NCI-H2196 (cell line): Measurements from ENCODE around the gene CLMN.

ENCODE experiments used
- DNase-seq: peaks from one replicate; lab custom pipeline; 2025; ENCODE audit not compliant: unreplicated experiment; lab: John Stamatoyannopoulos, UW

The CLMN gene

GRCh38 chr14:95319312-95320077 lies at the start of gene CLMN:
Gene CLMN, minus strand, starts transcription at chr14:95319908. Its CDS starts 116 bp downstream, at chr14:95319792.
- peak; percentile 38 for DNase-seq

DNA sequence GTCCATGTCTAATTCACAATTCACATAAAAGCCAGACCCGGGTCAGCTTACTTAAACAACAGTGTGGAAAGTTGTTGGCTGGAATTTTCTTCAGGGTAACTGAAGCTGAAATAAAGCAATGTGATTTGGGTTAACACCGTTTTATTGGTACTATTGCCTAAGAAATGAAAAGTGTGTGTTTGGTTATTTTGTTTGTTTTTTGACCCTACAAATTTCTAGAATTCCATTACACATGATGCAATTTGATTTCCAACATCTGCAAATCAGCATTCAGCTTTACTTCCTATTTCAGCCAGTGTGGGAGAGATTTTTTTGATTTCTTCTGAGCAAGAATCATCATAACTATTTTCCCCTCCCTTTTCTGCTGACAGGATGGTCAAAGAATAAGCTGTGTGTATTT lies 45.7 kb upstream of the CLMN start:
- no peak for DNase-seq

DNA sequence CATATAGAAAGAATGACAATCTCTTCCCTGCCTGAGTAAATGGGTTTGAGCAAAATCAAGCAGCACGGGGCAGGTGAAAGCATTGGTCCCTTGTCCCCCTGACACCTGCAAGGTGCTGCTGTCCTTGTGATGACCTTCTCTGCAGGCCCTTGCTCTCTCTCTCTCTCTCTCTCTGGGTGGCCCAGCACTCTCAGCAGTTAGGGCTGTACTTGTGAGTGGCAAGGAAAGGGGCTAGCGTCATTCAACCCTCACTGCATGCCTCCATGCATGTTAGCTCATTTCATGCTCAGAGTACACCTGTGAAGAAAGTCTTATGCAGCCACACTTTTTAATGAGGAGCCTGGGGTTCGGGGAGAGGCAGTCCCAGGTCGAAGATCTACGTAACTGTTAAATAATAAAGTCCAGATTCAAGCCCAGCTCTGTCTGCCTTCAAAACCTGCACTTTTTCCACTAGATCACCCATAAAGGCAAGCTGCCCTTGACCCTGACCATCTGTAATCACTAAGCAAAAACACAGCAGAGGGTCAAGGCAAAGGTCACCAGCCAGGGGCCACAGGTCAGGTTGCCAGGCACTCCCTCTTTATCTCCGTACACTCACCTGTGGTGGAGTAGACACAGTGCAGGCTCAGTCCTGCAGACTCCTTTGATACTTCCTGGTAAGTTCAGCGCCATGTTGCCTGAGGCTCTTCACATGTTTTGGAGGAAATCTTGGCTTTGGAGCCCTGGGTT lies 44.9 kb upstream of the CLMN start:
- no peak for DNase-seq

DNA sequence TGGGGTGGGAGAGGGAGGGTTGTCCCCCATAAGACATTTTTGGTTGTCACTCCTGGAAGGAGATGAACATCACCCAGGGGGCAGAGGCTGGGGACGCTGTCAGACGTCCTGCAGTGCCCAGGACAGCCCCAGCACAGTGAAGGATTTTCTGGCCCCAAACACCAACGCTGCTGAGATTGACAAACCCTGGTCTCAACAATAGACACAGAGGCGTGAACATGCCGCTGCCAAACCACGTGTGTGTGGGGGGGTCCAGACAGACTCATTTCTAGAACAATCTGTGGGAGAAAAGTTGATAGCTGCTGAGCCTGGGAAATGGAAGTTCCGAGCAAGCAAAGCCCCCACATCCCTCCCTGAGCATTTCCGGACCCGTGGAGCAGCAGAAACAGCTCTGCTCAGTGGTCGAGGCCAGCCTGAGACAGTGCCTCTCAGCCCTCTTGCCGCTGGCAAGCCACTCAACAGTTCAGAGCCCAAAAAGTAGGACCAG lies 43.8 kb upstream of the CLMN start:
- no peak for DNase-seq

GRCh38 chr14:95362138-95362494 lies 42.4 kb upstream of the CLMN start:
- DNase-seq, result no peak

- DNase-seq, result no peak
Observed at GRCh38 chr14:95361373-95362137, 41.8 kb upstream of the CLMN start.

DNA sequence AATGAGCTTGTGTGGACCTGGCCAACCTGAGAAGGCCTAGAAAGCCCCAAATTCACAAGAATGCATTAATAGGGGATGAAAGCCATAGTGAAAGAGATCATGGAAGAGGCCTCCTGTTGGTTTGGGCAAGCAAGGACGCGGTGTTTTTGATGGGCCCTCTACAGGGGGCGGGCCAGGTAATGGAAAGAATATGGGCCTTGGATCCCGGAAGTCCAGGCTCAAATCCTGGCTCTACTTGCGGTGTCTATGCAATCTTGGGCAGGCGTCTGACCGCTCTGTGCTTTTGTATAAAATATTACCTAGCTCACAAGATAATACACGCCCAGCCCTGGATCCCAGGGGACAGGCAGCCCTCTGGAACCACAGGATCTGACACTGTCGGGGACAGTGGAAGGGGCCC lies 41.1 kb upstream of the CLMN start:
- no peak for DNase-seq

DNA sequence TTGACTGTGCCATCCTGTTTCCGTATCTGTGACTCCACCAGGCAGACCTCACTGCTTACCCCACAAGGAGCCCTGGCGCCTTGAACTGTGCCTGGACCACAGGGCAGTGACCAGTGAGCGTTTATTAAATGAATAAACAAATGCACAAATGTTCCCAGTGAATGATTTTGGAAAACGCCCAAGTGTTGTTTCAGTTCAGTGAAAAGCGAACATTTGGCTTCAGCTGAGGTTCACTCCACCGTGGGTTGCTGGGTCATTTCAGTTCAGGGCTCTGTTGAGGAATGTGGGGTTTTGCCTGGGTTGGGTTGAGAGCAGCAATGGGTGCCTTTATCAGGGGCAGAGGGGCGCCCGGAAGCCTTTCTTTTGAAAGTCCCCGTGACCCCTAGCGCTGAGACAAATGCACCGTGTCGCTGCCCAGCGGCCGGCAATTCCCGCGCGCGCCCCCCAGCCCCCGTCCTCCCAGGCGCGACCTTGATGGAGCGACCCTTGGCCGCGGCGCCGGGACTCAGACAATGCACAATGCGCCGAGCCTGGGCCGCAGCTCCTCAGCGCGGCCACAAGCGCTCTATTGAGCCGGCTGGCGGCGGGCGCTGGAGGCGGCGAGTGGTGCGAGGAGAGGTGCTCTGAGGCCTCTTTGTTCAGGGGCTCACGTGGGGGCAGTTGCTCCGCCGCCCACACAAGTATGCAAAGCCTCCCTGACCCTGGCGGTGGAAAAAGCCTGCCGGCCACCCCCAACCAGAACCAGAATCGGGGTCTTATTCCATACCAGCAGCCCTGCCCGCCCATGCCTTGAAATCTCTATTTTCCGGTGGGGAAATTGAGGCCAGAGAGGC lies 40.5 kb upstream of the CLMN start:
- no peak for DNase-seq

GRCh38 chr14:95356245-95356869 lies 36.6 kb upstream of the CLMN start:
- DNase-seq, result no peak

- DNase-seq, result no peak
Observed at GRCh38 chr14:95355422-95355821, 35.7 kb upstream of the CLMN start.

DNA sequence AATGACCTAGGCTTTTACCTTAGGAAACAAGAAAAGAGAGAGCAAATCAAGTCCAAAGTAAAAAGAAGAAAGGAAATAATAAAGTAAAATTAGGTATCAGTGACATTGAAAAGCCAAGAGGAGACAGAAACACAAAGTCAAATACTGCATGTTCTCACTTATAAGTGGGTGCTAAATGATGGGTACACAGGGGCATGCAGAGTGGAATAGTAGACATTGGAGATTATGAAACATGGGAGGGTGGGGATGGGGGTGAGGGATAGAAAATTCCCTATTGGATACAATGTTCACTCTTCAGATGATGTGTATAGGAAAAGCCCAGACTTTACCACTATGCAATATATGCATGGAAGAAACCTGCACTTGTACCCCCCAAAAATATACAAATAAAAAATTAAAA lies 35.1 kb upstream of the CLMN start:
- DNase-seq, result no peak

GRCh38 chr14:95353664-95354063 lies 34.0 kb upstream of the CLMN start:
- DNase-seq, result no peak

GRCh38 chr14:95353007-95353406 lies 33.3 kb upstream of the CLMN start:
- DNase-seq, result no peak

DNA sequence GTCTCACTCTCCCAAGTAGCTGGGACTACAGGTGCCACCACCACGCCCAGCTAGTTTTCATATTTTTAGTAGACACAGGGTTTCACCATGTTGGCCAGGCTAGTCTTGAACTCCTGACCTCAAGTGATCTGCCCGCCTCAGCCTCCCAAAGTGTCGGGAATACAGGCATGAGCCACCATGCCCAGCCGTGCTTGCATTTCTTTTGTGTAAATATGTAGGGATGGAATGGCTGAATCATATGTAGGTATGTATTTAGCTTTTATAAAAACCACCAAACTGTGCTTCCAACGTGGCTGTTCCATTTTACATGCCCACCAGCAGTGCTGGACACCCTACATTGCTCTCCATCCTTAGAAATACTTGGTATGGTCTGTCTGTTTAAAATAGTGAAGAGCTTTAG lies 32.8 kb upstream of the CLMN start:
- no peak for DNase-seq

- no peak for DNase-seq
Observed at GRCh38 chr14:95349241-95349640, 29.5 kb upstream of the CLMN start.

GRCh38 chr14:95348395-95349080 lies 28.8 kb upstream of the CLMN start:
- no peak for DNase-seq

GRCh38 chr14:95346820-95347219 lies 27.1 kb upstream of the CLMN start:
- DNase-seq, result no peak

DNA sequence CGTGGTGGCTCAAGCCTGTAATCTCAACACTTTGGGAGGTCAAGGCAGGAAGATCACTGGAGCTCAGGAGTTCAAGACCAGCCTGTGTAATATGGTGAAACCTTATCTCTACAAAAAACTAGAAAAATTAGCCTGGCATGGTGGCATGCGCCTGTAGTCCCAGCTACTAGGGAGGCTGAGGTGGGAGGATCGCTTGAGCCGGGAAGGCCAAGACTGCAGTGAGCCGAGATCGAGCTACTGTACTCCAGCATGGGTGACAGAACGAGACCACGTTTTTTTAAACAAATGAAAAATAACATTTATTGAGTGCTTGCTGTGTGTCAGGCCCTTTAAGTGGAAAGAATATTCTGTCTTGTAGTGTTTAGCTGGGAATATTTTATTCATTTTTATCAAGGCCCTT lies 26.6 kb upstream of the CLMN start:
- no peak for DNase-seq

DNA sequence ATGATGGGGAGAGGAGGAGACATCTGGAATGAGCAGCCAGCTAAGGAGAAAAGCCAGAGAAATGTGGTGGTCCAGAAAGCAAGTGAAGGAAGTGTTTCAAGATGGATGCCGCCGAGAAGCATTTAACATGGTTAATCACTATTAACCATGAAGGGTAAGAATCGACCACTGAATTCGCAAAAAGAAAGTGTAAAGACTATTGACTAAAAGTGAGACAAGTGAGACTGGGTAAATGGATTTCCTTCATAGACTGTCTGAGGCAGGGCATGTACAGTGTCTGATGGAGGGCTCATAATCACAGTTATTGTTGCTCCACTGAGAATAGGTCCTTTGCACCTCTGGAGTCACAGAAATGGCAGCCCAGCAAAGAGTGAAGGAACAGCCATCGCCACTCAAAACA lies 25.3 kb upstream of the CLMN start:
- no peak for DNase-seq

- no peak for DNase-seq
Observed at GRCh38 chr14:95344536-95344935, 24.8 kb upstream of the CLMN start.
